NCI-H2081 (cell line): Measurements from ENCODE around the gene SBF2.
"Not testable (repeated sequence)": the region's sequence is repeated elsewhere in the genome, so short reads cannot be mapped to it uniquely, and the experiment has no call there.

Source experiments
- DNase-seq, 2 experiments: peaks; one replicate each; lab custom pipeline; 2025; lab: John Stamatoyannopoulos, UW

The SBF2 gene

DNA sequence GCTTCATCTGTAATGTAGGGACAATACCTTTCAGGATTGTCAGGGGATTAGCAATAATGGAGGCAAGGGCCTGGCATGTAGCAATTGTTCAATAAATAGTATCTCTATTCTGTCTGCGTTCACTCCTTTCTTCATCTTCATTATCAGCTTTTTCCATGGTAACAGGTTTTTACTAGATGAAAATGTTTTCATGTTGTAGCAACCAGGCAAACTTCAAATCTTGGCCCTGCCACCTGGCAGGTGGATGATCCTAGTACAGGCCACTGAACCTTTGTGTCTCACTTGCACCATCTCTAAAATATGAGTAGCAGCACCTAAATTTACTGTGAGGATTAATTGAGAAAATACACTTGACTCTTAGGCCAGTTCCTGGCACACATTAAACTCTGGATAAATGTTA, 546.8 kb downstream of the SBF2 start:
- no peak for DNase-seq

DNA sequence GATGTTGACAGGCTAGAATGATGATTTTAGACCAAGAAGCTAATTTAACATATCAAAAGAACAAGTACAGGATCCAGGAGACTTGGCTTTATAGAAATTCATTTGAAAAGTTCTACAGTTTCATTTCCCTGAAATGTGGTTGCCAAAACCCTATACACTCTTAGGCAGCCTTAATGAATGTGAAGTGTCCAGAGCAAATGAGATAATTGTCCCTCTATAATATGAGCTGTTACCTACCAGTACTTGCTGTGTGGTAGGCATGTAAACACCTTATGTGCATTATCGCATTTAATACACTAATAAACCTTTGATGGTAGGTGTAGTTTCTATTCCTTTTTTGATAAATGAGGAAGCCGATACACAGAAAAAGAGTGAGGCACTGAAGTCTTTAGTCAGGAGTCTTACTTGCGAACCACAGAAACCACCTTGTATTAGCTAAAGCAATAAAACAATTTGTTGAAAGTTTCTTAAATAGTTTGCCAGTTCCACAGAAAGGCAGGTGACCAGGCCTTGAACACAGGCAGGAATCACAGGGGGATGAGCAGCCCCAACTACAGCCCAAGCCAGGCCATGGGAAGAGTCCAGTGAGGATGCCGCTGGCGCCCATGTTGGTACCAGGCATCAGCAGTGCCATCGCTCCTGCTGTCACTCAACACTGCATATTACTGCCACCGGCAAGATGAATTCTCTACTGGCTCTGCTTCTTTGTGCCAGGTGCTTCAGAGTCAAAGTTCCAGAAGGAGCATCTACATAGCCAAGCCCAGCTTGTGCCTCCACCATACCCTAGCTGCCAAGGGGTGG, 548.4 kb downstream of the SBF2 start:
- no peak for DNase-seq

DNA sequence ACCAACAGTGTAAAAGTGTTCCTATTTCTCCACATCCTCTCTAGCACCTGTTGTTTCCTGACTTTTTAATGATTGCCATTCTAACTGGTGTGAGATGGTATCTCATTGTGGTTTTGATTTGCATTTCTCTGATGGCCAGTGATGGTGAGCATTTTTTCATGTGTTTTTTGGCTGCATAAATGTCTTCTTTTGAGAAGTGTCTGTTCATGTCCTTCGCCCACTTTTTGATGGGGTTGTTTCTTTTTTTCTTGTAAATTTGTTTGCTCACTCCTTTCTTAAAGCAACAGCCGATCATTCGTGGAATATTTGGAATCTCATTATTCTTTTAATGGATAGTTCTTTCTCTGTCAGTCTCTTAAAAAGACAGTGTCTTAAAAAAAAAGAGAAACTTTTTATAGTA, 550.5 kb downstream of the SBF2 start:
- DNase-seq = not testable (repeated sequence)

DNA sequence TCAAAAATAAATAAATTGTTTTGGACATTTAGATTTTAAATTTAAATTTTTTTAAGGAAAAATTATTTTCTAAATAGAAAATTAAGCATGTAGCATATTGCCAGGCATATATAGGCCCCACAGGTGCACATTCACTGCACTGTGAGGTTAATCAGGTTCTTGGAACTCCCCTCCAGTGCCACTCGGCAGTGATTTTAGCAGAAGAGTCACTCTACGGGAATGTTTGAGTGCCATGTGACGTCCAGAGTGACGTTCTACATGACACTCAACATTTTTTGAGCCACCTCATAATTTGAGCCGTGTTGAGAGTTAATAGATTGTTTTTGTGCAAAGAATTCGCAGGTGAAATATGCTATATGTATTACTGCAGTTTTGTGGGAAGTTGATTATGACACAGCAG, 552.8 kb downstream of the SBF2 start:
- DNase-seq = no peak

DNA sequence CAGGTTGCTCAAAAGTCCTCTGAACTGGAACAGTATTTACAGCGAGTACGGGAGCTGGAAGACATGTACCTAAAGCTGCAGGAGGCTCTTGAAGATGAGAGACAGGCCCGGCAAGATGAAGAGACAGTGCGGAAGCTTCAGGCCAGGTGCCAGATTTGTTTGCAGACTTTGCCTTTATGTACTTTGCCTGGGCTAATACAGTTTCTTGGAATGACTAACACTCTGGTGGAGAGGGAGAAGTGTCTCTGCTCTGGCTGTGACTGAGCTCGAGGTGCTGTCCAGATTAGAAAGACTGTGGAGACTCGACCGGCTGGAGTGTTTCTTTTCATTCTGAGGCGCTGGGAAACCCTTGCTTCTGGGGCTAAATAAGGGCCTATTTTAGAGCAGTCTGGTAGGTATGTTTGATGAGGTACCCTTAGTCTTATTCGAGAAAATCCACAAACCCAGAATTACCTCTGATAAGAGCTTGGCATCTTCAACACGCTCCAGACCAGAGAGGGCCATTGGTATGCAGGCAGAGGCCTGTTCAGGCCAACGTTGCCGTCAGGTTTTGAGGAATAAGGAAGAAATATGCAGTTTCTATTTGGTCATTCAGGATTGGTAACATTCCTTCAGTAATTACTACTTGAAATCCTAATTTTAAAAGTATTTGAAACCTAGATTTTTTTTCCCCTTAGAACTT, 553.7 kb downstream of the SBF2 start:
- DNase-seq = no peak

DNA sequence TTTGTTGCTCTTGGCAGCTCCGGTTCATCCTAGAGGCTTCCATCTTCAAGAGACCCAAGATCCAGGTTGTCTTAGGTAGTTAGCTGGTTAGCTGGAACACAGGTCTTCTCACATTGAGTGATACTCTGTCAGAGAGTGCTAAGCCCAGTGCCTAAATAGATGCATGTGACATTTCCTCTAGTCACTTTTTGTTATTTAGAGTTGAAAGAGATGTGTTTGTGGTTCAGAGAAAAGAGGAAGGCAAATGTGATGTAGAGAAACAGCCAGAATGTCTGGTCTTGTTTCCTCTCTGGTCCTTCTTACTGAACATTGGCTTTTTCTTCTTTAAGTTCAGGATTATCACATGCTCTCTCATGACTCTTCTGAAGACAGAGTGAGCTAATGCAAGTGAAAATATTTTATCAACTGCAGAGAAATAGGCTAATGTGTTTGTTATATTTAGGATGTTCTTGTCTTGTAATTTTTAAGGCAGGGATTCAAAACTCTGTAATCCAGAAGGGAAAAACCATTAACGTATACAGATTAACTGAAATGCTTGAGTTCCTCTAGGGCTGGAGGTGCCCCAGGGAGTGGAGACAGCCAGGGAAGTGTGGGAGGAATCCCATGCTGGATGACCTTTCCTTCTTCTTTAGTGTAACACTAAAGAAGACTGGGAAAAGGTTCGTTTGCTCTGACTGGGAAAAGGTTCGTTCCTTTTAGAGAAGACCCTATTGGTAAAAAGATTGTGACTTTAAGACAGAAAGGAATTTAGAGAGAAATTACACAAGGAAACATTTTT, 554.7 kb downstream of the SBF2 start:
- DNase-seq = no peak

DNA sequence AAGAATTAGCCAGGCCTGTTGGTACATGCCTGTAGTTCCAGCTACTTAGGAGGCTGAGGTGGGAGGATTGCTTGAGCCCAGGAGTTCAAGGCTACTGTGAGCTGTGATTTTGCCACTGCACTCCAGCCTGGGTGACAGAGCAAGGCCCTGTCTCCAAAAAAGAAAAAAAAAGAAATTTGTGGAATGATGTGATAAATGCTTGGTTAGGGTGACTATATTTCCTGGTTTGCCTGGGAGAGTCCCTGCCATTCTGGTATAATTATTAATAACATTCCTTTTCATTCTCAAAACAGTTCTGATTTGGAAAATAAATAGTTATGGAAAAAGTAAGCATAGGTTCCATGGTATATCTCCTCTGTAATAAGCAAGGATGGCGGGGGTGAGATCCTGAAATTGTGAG, 555.3 kb downstream of the SBF2 start:
- DNase-seq = no peak

DNA sequence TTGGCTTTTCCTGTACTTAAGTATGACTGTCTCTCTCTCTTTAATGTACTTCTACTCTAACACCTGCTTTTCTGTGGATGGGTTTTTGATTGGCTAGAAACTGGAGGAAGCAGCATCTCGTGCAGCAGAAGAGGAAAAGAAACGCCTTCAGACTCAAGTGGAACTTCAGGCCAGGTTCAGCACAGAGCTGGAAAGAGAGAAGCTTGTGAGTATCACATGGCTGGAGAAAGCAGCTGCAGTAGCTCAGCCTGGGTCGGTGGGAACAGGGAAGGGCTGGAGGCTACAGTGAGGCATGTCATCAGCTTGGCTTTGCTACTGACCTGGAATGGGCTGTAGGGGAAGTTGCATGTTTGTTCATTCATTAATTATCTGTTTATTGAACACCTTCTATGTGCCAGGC, 555.9 kb downstream of the SBF2 start:
- DNase-seq = no peak

DNA sequence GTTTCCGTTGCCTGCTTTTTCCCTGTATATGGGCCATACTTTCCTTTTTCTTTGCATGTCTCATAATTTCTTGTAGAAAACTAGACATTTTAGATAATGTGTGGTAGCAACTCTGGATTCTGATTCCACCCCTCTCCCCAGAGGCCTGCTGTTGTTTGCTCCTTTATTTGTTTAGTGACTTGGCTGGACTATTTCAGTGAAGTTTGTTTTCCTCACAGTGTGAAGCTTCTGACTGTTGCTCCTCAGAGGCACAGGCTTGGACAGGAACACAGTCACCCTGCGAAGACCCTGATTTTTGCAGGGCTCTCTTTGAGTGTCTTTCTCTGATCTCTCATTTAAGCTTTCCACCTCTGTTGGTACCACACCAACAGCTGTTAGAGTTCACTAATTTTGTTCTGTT, 557.7 kb downstream of the SBF2 start:
- no peak for DNase-seq

DNA sequence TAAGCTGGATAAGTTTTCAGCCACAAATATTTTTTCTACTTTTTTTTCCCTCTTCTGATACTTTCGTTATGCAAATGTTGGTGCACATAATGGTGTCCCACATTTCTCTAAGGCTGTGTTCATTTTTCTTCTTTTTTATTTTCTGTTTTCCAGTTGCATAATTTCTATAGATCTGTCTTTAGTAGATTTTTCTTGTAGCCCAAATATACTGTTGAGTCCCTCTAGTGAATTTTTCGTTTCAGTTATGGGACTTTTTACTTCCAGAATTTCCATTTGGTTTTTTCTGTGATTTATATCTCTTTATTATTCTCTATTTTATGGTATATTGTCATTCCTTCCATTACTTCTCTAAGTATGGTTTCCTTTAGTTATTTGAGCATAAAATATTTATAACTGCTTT, 558.1 kb downstream of the SBF2 start:
- DNase-seq = no peak

DNA sequence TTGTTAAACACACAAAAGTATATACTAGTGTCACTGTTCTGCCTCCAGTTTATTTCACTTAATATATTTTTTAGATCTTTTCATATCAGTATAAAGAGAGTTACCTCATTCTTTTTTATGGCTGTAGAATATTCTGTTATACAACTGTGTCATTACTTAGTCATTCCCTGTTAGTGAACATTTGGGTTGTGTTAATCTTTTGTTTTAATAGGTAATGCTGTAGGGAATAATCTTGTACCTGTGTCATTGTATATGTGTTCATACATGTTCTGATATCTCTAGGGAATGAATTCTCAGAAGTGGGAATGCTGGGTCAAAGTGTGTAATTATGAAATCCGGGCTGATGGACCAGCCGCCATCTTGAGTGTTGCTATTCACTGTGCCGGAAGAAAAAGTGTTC, 558.8 kb downstream of the SBF2 start:
- DNase-seq = no peak

DNA sequence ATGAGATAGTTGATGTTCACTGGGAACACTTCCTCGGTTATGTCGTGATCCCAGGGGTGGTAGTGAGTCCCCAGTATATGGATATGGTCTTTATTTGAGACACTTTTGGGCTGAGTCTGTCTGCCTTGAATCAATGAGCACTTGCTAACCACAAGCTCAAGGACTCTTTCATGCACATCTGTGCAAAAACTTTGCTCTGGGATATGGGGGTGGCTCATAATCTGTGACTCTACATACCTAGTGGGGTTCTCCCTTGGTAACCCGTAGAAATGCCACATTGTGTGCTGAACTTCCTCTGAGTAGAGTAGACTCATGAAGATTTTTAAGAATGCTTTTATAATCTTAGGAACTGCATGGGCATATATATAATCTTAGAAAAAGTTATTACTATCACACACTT, 560.8 kb downstream of the SBF2 start:
- DNase-seq = no peak

DNA sequence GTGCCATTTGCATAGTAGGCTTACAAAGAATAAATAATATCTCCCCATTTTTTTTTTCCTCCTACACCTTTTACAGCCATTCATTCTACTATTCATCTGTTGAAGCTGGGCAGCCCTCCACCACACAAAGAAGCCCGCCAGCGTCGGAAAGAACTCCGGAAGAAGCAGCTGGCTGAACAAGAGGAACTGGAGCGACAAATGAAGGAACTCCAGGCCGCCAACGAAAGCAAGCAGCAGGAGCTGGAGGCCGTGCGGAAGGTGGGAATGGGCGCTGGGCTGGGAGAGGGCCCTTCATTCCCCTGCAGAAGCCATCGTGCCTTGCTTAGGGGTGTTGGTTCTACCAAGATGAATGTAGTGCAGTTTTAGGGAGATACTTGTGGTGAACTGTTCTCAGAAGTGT, 561.6 kb downstream of the SBF2 start:
- DNase-seq = no peak

DNA sequence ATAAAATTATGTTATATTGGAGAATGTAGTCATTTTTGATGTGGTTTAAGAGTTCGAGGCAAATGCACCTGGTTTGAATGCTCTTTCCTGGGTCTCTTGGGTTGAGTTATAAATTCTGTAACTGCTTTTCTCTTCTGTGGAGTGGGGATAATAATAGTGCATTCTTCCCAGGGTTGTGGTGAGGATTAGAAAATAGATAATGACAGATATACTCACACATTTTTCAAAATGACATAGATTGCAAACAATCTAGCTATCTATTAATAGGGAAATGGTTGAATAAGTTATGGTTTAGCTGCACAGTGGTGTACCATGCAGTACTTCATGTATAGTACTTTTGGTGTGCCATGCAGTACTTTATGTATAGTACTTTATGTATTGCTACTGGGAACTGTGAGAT, 562.8 kb downstream of the SBF2 start:
- DNase-seq = no peak
